GM21825 (cell line): ENCODE data around the gene TEKT5.
"Not testable (repeated sequence)": the region's sequence is repeated elsewhere in the genome, so short reads cannot be mapped to it uniquely, and the experiment has no call there.

ENCODE experiments used
- ATAC-seq: cut with Tn5 transposase; IDR thresholded peaks from one replicate; pipeline ENCODE4 v1.9.1; 2021; ENCODE audit warnings: mild to moderate bottlenecking, moderate library complexity; ENCODE audit not compliant: unreplicated experiment

The TEKT5 gene

GRCh38 chr16:10637337-10638037 lies 57.2 kb downstream of the TEKT5 start:
- ATAC-seq: no peak

- ATAC-seq: no peak
These were observed 59.2 kb downstream of the TEKT5 start for GRCh38 chr16:10635365-10636021.

GRCh38 chr16:10633429-10633828 lies 61.3 kb downstream of the TEKT5 start:
- ATAC-seq: not testable (repeated sequence)

GRCh38 chr16:10631886-10632285 lies 62.8 kb downstream of the TEKT5 start:
- no peak for ATAC-seq

GRCh38 chr16:10629592-10629963 lies 65.2 kb downstream of the TEKT5 start:
- no peak for ATAC-seq

GRCh38 chr16:10625595-10626357 lies 69.0 kb downstream of the TEKT5 start:
- no peak for ATAC-seq

GRCh38 chr16:10624527-10624926 lies 70.2 kb downstream of the TEKT5 start:
- ATAC-seq: no peak

- ATAC-seq: no peak
These were observed 71.7 kb downstream of the TEKT5 start for GRCh38 chr16:10623059-10623458.

GRCh38 chr16:10622036-10622921 lies 72.5 kb downstream of the TEKT5 start:
- ATAC-seq: no peak

- ATAC-seq: not testable (repeated sequence)
These were observed 73.3 kb downstream of the TEKT5 start for GRCh38 chr16:10621216-10621949.

- no peak for ATAC-seq
These were observed 74.6 kb downstream of the TEKT5 start for GRCh38 chr16:10620120-10620519.

- no peak for ATAC-seq
These were observed 75.4 kb downstream of the TEKT5 start for GRCh38 chr16:10619271-10619849.

GRCh38 chr16:10618710-10619209 lies 76.0 kb downstream of the TEKT5 start:
- ATAC-seq: no peak

- ATAC-seq: no peak
These were observed 76.9 kb downstream of the TEKT5 start for GRCh38 chr16:10617662-10618420.

GRCh38 chr16:10616756-10617640 lies 77.7 kb downstream of the TEKT5 start:
- no peak for ATAC-seq

GRCh38 chr16:10616419-10616755 lies 78.3 kb downstream of the TEKT5 start:
- ATAC-seq: no peak

GRCh38 chr16:10614685-10615084 lies 80.0 kb downstream of the TEKT5 start:
- ATAC-seq: no peak
